ENCODE data around the gene IFT88. TPM values are rescaled to one million over a fixed set of nuclear protein-coding genes. Genes with fewer than 3 reads are reported as not detected.

Gene IFT88
- total and polyA plus RNA-seq, 3 donors from 2014 or later: 56.6 to 111 (median 86.8) TPM

DNA sequence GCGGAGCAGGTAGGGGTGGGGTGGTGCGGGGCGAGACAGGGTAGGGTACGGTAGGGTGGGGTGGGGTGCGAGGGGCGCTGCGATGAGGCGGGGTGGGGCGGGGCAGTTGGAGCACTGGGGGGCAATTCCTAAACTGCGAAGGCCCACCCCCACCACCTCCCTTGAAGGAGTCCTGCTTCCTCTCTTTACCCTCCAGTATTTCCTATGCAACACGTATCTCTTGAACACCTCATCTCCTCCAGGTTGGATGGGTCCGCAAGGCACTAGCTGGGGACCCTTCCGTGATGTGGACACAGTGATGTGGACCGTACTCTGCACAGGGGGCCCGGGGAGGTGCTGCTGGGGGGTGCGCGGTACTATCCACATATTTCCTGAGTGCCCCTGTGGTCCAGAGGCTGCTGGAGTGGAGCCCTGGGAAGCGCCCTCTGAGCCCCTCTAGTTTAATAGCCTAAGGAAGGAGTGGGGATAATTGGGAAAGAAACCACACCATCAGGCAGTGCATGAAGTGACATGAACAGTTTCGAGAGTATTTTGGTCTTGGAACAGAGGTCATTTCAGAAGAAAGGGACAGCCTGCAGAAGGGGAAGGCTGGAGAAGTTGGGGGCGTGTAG is 137.6 kb downstream of the IFT88 start:
- 18 to 24% methylated on average over 5 to 17 of the region's 20 CpGs for WGBS, 2 donors
- TF ChIP-seq POLR2A (IDR thresholded peaks at IDR 0.05): no peak
- TF ChIP-seq, protein P1, sequence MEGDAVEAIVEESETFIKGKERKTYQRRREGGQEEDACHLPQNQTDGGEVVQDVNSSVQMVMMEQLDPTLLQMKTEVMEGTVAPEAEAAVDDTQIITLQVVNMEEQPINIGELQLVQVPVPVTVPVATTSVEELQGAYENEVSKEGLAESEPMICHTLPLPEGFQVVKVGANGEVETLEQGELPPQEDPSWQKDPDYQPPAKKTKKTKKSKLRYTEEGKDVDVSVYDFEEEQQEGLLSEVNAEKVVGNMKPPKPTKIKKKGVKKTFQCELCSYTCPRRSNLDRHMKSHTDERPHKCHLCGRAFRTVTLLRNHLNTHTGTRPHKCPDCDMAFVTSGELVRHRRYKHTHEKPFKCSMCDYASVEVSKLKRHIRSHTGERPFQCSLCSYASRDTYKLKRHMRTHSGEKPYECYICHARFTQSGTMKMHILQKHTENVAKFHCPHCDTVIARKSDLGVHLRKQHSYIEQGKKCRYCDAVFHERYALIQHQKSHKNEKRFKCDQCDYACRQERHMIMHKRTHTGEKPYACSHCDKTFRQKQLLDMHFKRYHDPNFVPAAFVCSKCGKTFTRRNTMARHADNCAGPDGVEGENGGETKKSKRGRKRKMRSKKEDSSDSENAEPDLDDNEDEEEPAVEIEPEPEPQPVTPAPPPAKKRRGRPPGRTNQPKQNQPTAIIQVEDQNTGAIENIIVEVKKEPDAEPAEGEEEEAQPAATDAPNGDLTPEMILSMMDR (IDR thresholded peaks at IDR 0.05): no peak
- Histone ChIP-seq H3K4me1 (peaks cover 3% of the 10 kb centered on the region), H3K9me3 (no peaks in the 10 kb centered on the region), H3K36me3 (ENCODE audit: low read depth, missing control alignments) (no peaks in the 10 kb centered on the region), H3K27me3 (no peaks in the 10 kb centered on the region), H3K27ac (peak overlapping the region in 1 of 2 donors; percentile 66), H3K4me3 (peak overlapping the region; percentile 39 to 62)
- DNase-seq: no peak
- intact Hi-C loops (cut with DNase I; ENCODE audit: low total_unique reads): no loop called here

DNA sequence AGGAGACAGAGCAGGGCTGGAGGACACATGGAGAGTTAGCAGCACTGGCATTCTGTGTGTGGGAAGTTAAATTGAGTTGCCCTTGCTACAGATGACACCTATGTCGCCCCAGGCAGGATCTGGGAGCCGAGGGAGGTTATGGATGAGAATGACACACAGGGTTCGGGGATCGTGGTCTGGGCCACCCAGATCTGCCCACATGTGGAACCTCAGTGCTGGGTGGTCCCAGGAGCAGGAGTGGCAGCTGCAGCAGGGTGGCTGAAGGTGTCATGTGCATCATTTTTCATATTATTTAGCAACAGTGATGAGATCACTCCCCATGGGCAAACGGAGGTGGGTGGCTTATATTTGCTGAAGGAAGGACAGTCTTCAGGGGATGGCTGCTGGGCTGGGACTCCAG is 139.7 kb downstream of the IFT88 start:
- H3K9me3 ChIP-seq: no peaks in the 10 kb centered on the region
- WGBS, 2 donors: 92 to 98% methylated on average over 4 to 5 of the region's 5 CpGs
- H3K4me1 ChIP-seq: peaks cover 3% of the 10 kb centered on the region
- DNase-seq: no peak
- H3K27me3 ChIP-seq: no peaks in the 10 kb centered on the region
- H3K27ac ChIP-seq: no peak overlapping the region
- no peak for TF ChIP-seq POLR2A (IDR thresholded peaks at IDR 0.05)
- TF ChIP-seq, protein P1 (IDR thresholded peaks at IDR 0.05): no peak
- intact Hi-C loops (cut with DNase I; ENCODE audit: low total_unique reads): no loop called here
- H3K4me3 ChIP-seq: no peak overlapping the region
- no peaks in the 10 kb centered on the region for H3K36me3 ChIP-seq (ENCODE audit: low read depth, missing control alignments)

DNA sequence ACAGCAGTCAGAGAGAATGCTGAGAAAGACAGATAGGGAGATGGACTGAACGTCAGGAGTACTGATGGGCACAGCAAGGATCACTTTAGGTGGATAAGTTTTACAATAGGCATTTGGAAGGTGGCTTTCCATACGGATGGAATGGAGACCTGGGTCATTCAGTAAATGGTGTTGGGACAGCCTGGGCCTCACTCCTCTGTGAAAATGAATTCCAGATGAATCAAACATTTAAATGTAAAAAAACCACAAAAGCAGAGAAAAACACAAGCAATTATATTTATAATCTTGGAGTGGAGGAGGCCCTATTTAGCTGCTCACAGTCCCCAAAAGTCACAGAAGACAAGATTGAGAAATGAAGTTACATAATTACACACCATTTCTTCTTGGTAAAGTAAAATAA is 141.3 kb downstream of the IFT88 start:
- Histone ChIP-seq H3K27me3 (no peaks in the 10 kb centered on the region), H3K9me3 (no peaks in the 10 kb centered on the region), H3K36me3 (ENCODE audit: low read depth, missing control alignments) (no peaks in the 10 kb centered on the region), H3K4me3 (no peak overlapping the region), H3K4me1 (peaks cover 5% of the 10 kb centered on the region), H3K27ac (no peak overlapping the region)
- WGBS, 2 donors: 77 to 79% methylated on average over 2 of the region's 2 CpGs
- intact Hi-C loops (cut with DNase I; ENCODE audit: low total_unique reads): no loop called here
- TF ChIP-seq POLR2A (IDR thresholded peaks at IDR 0.05): no peak
- TF ChIP-seq, protein P1 (IDR thresholded peaks at IDR 0.05): no peak
- DNase-seq: no peak

DNA sequence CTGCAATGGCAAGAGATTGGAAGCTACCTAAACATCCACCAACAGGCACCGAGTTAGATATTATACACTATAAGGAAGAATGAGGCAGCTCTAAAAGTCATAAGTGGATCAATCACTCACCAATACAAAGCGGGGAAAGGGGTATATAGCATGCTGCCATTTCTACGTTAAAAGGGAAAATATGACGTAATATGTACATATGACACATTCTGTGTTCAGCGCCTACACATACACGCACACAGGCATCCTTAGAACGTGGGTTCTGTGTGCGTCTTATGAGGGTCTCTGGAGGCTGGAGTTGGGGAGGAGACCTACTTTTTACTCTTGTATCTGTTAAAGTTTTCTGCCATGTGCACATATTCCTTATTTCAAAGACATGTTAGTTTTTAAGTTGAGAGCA is 142.4 kb downstream of the IFT88 start:
- Histone ChIP-seq H3K4me3 (no peak overlapping the region), H3K4me1 (peaks cover 10% of the 10 kb centered on the region), H3K27me3 (no peaks in the 10 kb centered on the region), H3K9me3 (no peaks in the 10 kb centered on the region), H3K36me3 (ENCODE audit: low read depth, missing control alignments) (no peaks in the 10 kb centered on the region), H3K27ac (no peak overlapping the region)
- 89 to 91% methylated on average over 8 of the region's 8 CpGs for WGBS, 2 donors
- intact Hi-C loops (cut with DNase I; ENCODE audit: low total_unique reads): no loop called here
- TF ChIP-seq, protein P1 (IDR thresholded peaks at IDR 0.05): no peak
- DNase-seq: no peak

DNA sequence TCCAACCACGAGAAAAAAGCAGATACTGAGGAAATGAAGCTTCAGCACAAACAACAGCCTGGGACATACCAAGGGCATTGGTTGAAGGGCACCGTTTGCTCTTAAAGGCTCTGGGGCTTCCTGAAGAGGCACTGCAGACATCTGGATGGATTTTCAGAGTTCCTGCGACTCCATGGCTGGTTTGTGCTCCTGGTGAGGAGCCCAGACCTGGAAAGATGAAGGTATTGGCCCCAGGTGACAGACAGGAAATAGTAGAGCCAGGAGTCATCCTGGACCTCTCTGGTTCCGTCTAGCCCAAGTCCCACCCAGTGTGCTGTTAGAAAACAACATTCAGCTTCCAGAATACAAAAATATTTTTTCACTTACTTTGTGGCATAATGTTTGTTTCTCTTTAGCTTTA is 142.8 kb downstream of the IFT88 start:
- Histone ChIP-seq H3K27ac (no peak overlapping the region), H3K4me3 (no peak overlapping the region), H3K9me3 (no peaks in the 10 kb centered on the region), H3K4me1 (peaks cover 11% of the 10 kb centered on the region), H3K36me3 (ENCODE audit: low read depth, missing control alignments) (no peaks in the 10 kb centered on the region), H3K27me3 (no peaks in the 10 kb centered on the region)
- TF ChIP-seq, protein P1 (IDR thresholded peaks at IDR 0.05): no peak
- TF ChIP-seq POLR2A (IDR thresholded peaks at IDR 0.05): no peak
- intact Hi-C loops (cut with DNase I; ENCODE audit: low total_unique reads): loop anchor here (10.0 kb wide), 2 partner anchors 105 to 215 kb away; no protein-coding TSS in a partner anchor
- 52 to 54% methylated on average over 4 of the region's 4 CpGs for WGBS, 2 donors
- DNase-seq: no peak
